ENCODE data around the gene ESPL1. TPM values are rescaled to one million over a fixed set of nuclear protein-coding genes. Genes with fewer than 3 reads are reported as not detected.

Gene ESPL1
- total RNA-seq, 6 donors from 2014 or later: 1.5 to 5.3 (median 2.1) TPM

GRCh38 chr12:53286448-53286847 lies 18.3 kb downstream of the ESPL1 start:
- Histone ChIP-seq H3K27me3 (no peaks in the 10 kb centered on the region), H3K27ac (no peak overlapping the region), H3K36me3 (no peaks in the 10 kb centered on the region), H3K4me1 (no peaks in the 10 kb centered on the region), H3K9me3 (no peaks in the 10 kb centered on the region), H3K4me3 (no peak overlapping the region)
- DNase-seq (no peak), ATAC-seq (ENCODE audit: low FRiP score in 2 of 2) (no peak)
- TF ChIP-seq POLR2A (IDR thresholded peaks at IDR 0.05) (no peak), CTCF (IDR thresholded peaks at IDR 0.05) (no peak), POLR2AphosphoS5 (IDR thresholded peaks at IDR 0.05) (no peak), EP300 (IDR thresholded peaks at IDR 0.05) (no peak)
- 91 to 93% methylated on average over 3 to 9 of the region's 9 CpGs for WGBS, 2 donors

GRCh38 chr12:53287741-53288216 lies 19.7 kb downstream of the ESPL1 start:
- H3K36me3 ChIP-seq: no peaks in the 10 kb centered on the region
- no peaks in the 10 kb centered on the region for H3K4me1 ChIP-seq
- DNase-seq (peak in 1 of 2 donors; percentile 70), ATAC-seq (ENCODE audit: low FRiP score in 2 of 2) (peak; percentile 77 to 83)
- H3K27ac ChIP-seq: no peak overlapping the region
- no peaks in the 10 kb centered on the region for H3K9me3 ChIP-seq
- WGBS, 2 donors: 75 to 83% methylated on average over 4 to 11 of the region's 11 CpGs
- H3K4me3 ChIP-seq: no peak overlapping the region
- H3K27me3 ChIP-seq: no peaks in the 10 kb centered on the region
- TF ChIP-seq EP300 (IDR thresholded peaks at IDR 0.05): no peak
- peak; percentile 62 to 78 (median 70) for TF ChIP-seq CTCF (IDR thresholded peaks at IDR 0.05)
- no peak for TF ChIP-seq POLR2AphosphoS5 (IDR thresholded peaks at IDR 0.05)

DNA sequence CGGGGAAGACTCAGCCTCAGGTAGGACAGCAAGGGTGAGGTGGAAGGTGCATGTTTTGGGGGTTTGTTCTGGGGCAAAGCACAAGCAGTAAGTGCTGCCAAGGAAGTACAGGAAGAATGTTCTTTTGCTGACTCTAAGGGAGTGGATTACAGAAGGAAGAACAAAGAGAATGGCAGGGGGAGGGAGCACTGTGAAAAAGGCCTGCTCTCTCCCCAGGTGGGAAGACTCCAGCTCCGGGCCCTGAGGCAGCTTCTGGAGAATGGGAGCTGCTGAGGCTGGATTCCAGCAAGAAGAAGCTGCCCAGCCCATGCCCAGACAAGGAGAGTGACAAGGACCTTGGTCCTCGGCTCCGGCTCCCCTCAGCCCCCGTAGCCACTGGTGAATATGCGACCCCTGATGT lies 20.2 kb downstream of the ESPL1 start:
- ATAC-seq (ENCODE audit: low FRiP score in 2 of 2): no peak
- no peak overlapping the region for H3K27ac ChIP-seq

GRCh38 chr12:53289891-53290290 lies 21.8 kb downstream of the ESPL1 start:
- H3K36me3 ChIP-seq: no peaks in the 10 kb centered on the region
- no peaks in the 10 kb centered on the region for H3K9me3 ChIP-seq
- WGBS, 2 donors: 83 to 84% methylated on average over 1 to 4 of the region's 4 CpGs
- no peak overlapping the region for H3K4me3 ChIP-seq
- TF ChIP-seq POLR2AphosphoS5 (IDR thresholded peaks at IDR 0.05) (no peak), POLR2A (IDR thresholded peaks at IDR 0.05) (no peak), CTCF (IDR thresholded peaks at IDR 0.05) (no peak), EP300 (IDR thresholded peaks at IDR 0.05) (no peak)
- ATAC-seq (ENCODE audit: low FRiP score in 2 of 2) (no peak), DNase-seq (no peak)
- no peaks in the 10 kb centered on the region for H3K27me3 ChIP-seq
- H3K4me1 ChIP-seq: peaks cover 3 to 5% (median 4%) of the 10 kb centered on the region in 4 donors
- no peak overlapping the region for H3K27ac ChIP-seq

More for the DNA sequence above, 20.2 kb downstream of the ESPL1 start:
- Histone ChIP-seq H3K9me3 (no peaks in the 10 kb centered on the region), H3K4me3 (no peak overlapping the region), H3K36me3 (no peaks in the 10 kb centered on the region), H3K27me3 (no peaks in the 10 kb centered on the region), H3K4me1 (no peaks in the 10 kb centered on the region)
- WGBS, 2 donors: 90 to 94% methylated on average over 2 to 6 of the region's 6 CpGs
- DNase-seq: no peak
- no peak for TF ChIP-seq EP300 (IDR thresholded peaks at IDR 0.05)
- no peak for TF ChIP-seq POLR2AphosphoS5 (IDR thresholded peaks at IDR 0.05)
- no peak for TF ChIP-seq CTCF (IDR thresholded peaks at IDR 0.05)
- no peak for TF ChIP-seq POLR2A (IDR thresholded peaks at IDR 0.05)

GRCh38 chr12:53290661-53291060 lies 22.6 kb downstream of the ESPL1 start:
- H3K4me1 ChIP-seq: peaks cover 6 to 8% (median 7%) of the 10 kb centered on the region in 4 donors
- TF ChIP-seq EP300 (IDR thresholded peaks at IDR 0.05): no peak
- TF ChIP-seq POLR2A (IDR thresholded peaks at IDR 0.05): no peak
- TF ChIP-seq POLR2AphosphoS5 (IDR thresholded peaks at IDR 0.05): no peak
- TF ChIP-seq CTCF (IDR thresholded peaks at IDR 0.05): no peak
- no peaks in the 10 kb centered on the region for H3K9me3 ChIP-seq
- H3K4me3 ChIP-seq: no peak overlapping the region
- no peak overlapping the region for H3K27ac ChIP-seq
- no peak for DNase-seq
- H3K27me3 ChIP-seq: no peaks in the 10 kb centered on the region
- WGBS, 2 donors: 91 to 96% methylated on average over 9 of the region's 9 CpGs
- no peaks in the 10 kb centered on the region for H3K36me3 ChIP-seq
- no peak for ATAC-seq (ENCODE audit: low FRiP score in 2 of 2)
